H1 (cell line): Measurements from ENCODE around the gene DET1. TPM values are rescaled to one million over a fixed set of nuclear protein-coding genes. Genes with fewer than 3 reads are reported as not detected.

Experiments
- CTCF ChIA-PET: fragments of 300-600 bp; sonication (Branson Sonifier 250); formaldehyde crosslinking; loops from one replicate; lab custom pipeline; 2021; ENCODE audit not compliant: partially characterized antibody; lab: Charles Lee
- POLR2A ChIA-PET: fragments of 300-600 bp; sonication (Branson Sonifier 250); formaldehyde crosslinking; loops from one replicate; lab custom pipeline; 2021; ENCODE audit warnings: inconsistent platforms; ENCODE audit not compliant: partially characterized antibody; lab: Charles Lee
- DNase-seq, 2 experiments: peaks; one replicate each; pipeline versions ENCODE4 v3.0.0 to v3.0.0-alpha.2; 2010 to 2022; ENCODE audit warnings: low spot score in 2 of 2, low read depth in 1 of 2, mixed read lengths in 1 of 2
- FAIRE-seq: peaks from 2 replicates; lab custom pipeline; 2011; peaks lifted over from hg19 to GRCh38; lab: Jason Lieb, UNC
- H2AFZ ChIP-seq: 2 replicates; pipeline ENCODE4 v1.8.1; 2012; ENCODE audit warnings: low read length, inconsistent platforms
- H2AK5ac ChIP-seq: 2 replicates; pipeline ENCODE4 v1.6.1; 2013; ENCODE audit warnings: low read depth, low read length
- H2BK120ac ChIP-seq: replicated peaks from 2 replicates; pipeline ENCODE3; 2013; ENCODE audit warnings: low read depth, low read length, inconsistent platforms
- H2BK12ac ChIP-seq: 2 replicates; pipeline ENCODE4 v1.6.1; 2013; ENCODE audit warnings: low read depth, low read length
- H2BK15ac ChIP-seq: 2 replicates; pipeline ENCODE4 v1.6.1; 2013; ENCODE audit warnings: low read length
- H2BK20ac ChIP-seq: 2 replicates; pipeline ENCODE4 v1.6.1; 2013; ENCODE audit warnings: low read length
- H2BK5ac ChIP-seq: 2 replicates; pipeline ENCODE4 v1.6.1; 2013; ENCODE audit warnings: low read depth, low read length
- H3K14ac ChIP-seq: 2 replicates; pipeline ENCODE4 v1.6.1; 2013; ENCODE audit warnings: inconsistent platforms; ENCODE audit not compliant: insufficient read length
- H3K18ac ChIP-seq: 2 replicates; pipeline ENCODE4 v1.6.1; 2013; ENCODE audit warnings: low read length; ENCODE audit errors: extremely low read depth
- H3K23ac ChIP-seq: 2 replicates; pipeline ENCODE4 v1.6.1; 2013; ENCODE audit warnings: inconsistent platforms; ENCODE audit not compliant: insufficient read length
- H3K23me2 ChIP-seq: 2 replicates; pipeline ENCODE4 v1.6.1; 2013; ENCODE audit warnings: low read depth, low read length
- H3K27ac ChIP-seq: 2 replicates; pipeline ENCODE4 v1.6.1; 2011; ENCODE audit warnings: low read depth, low read length, inconsistent platforms
- H3K27me3 ChIP-seq, 4 experiments: replicated peaks in 1 of 4; 1 replicate in 1 of 4; 2 replicates in 3 of 4; pipeline versions ENCODE4 v1.6.1 to v1.8.1; 2011 to 2013; ENCODE audit warnings: low read length in 3 of 4, mild to moderate bottlenecking in 3 of 4, inconsistent platforms in 2 of 4, mixed read lengths in 2 of 4, moderate library complexity in 1 of 4; ENCODE audit not compliant: control insufficient read depth in 3 of 4, insufficient read depth in 3 of 4; ENCODE audit errors: extremely low read depth in 1 of 4
- H3K36me3 ChIP-seq, 4 experiments: 2 replicates each; pipeline versions ENCODE4 v1.6.1 to v1.8.1; 2011 to 2013; ENCODE audit warnings: mild to moderate bottlenecking in 4 of 4, low read length in 3 of 4, moderate library complexity in 2 of 4, control low read depth in 1 of 4, inconsistent platforms in 1 of 4; ENCODE audit not compliant: insufficient read depth in 4 of 4, control insufficient read depth in 2 of 4
- H3K4ac ChIP-seq: replicated peaks from 2 replicates; pipeline ENCODE3; 2013; ENCODE audit warnings: low read length, low read depth, mixed read lengths, inconsistent platforms; ENCODE audit not compliant: insufficient read length
- H3K4me1 ChIP-seq, 4 experiments: replicated peaks in 1 of 4; 1 replicate in 1 of 4; 2 replicates in 3 of 4; pipeline versions ENCODE4 v1.6.1 to v1.8.1; 2011 to 2013; ENCODE audit warnings: low read length in 3 of 4, inconsistent platforms in 2 of 4, mixed read lengths in 1 of 4; ENCODE audit not compliant: insufficient read depth in 4 of 4, control insufficient read depth in 3 of 4
- H3K4me2 ChIP-seq, 2 experiments: 2 replicates each; pipeline versions ENCODE4 v1.6.1 to v1.8.1; 2011 to 2013; ENCODE audit warnings: low read depth in 2 of 2, low read length in 2 of 2, control low read depth in 1 of 2, inconsistent platforms in 1 of 2, mild to moderate bottlenecking in 1 of 2; ENCODE audit not compliant: insufficient read depth in 1 of 2
- H3K4me3 ChIP-seq, 4 experiments: fragments of 200-600, 300-600 bp in 1 of 4; sonication (generic), shearing (Covaris generic), sonication (Bioruptor Twin) in 1 of 4; 2 replicates each; pipeline versions ENCODE4 v1.5.1 to v1.8.1; 2011 to 2016; ENCODE audit warnings: low read length in 4 of 4, low read depth in 3 of 4, control low read depth in 2 of 4, inconsistent platforms in 2 of 4, mild to moderate bottlenecking in 2 of 4, mixed read lengths in 1 of 4, moderate library complexity in 1 of 4; ENCODE audit not compliant: insufficient read depth in 2 of 4; ENCODE audit errors: extremely low read depth in 1 of 4
- H3K56ac ChIP-seq: replicated peaks from 2 replicates; pipeline ENCODE3; 2013; ENCODE audit warnings: low read depth, mild to moderate bottlenecking, mixed read lengths, low read length, inconsistent platforms; ENCODE audit not compliant: insufficient read length
- H3K79me1 ChIP-seq: 2 replicates; pipeline ENCODE4 v1.6.1; 2013; ENCODE audit warnings: low read depth, low read length, control low read depth
- H3K79me2 ChIP-seq, 2 experiments: 2 replicates each; pipeline versions ENCODE4 v1.6.1 to v1.8.1; 2012 to 2013; ENCODE audit warnings: low read length in 2 of 2, mild to moderate bottlenecking in 2 of 2, inconsistent platforms in 1 of 2; ENCODE audit not compliant: insufficient read depth in 2 of 2, control insufficient read depth in 1 of 2
- H3K9ac ChIP-seq, 4 experiments: replicated peaks in 1 of 4; 1 replicate in 1 of 4; 2 replicates in 3 of 4; pipeline versions ENCODE4 v1.6.1 to v1.8.1; 2011 to 2013; ENCODE audit warnings: low read depth in 3 of 4, low read length in 3 of 4, control low read depth in 2 of 4, mild to moderate bottlenecking in 2 of 4, moderate library complexity in 2 of 4, inconsistent platforms in 1 of 4; ENCODE audit errors: extremely low read depth in 1 of 4
- H3K9me3 ChIP-seq, 2 experiments: 2 replicates each; pipeline versions ENCODE4 v1.6.1 to v1.8.1; 2012 to 2013; ENCODE audit warnings: mild to moderate bottlenecking in 2 of 2, moderate library complexity in 2 of 2, control low read depth in 1 of 2, inconsistent platforms in 1 of 2, low read depth in 1 of 2, low read length in 1 of 2, mixed read lengths in 1 of 2; ENCODE audit not compliant: insufficient read depth in 2 of 2
- H4K20me1 ChIP-seq, 2 experiments: replicated peaks in 1 of 2; 2 replicates each; pipeline versions ENCODE3 to v1.8.1; 2011 to 2013; ENCODE audit warnings: inconsistent platforms in 2 of 2, low read length in 2 of 2, mild to moderate bottlenecking in 1 of 2; ENCODE audit not compliant: insufficient read depth in 2 of 2, control insufficient read depth in 1 of 2
- H4K5ac ChIP-seq: 2 replicates; pipeline ENCODE4 v1.6.1; 2013; ENCODE audit warnings: low read length, low read depth, mixed read lengths, inconsistent platforms; ENCODE audit not compliant: insufficient read length
- H4K8ac ChIP-seq: 2 replicates; pipeline ENCODE4 v1.8.0; 2013; ENCODE audit warnings: mild to moderate bottlenecking, moderate library complexity, low read length, inconsistent platforms; ENCODE audit not compliant: insufficient read depth; ENCODE audit errors: extremely low read depth
- H4K91ac ChIP-seq: replicated peaks from 2 replicates; pipeline ENCODE3; 2013; ENCODE audit warnings: low read length, mixed read lengths, inconsistent platforms; ENCODE audit not compliant: insufficient read length
- JUND ChIP-seq: IDR thresholded peaks from 2 replicates; pipeline ENCODE4 v1.6.1; 2011; ENCODE audit warnings: mild to moderate bottlenecking, improper control_type of control experiment, low read length
- SIN3A ChIP-seq, 2 experiments: IDR thresholded peaks in 1 of 2; conservative IDR thresholded peaks in 1 of 2; 2 replicates each; pipeline ENCODE4 v1.6.1; 2011 to 2012; ENCODE audit warnings: low read length in 2 of 2, improper control_type of control experiment in 1 of 2, low read depth in 1 of 2, mild to moderate bottlenecking in 1 of 2
- polyA plus RNA-seq, 7 experiments: library from polyadenylated mRNA; depleted of rRNA in 3 of 7; stranded (reverse) in 5 of 7; unstranded in 2 of 7; fragments of >200 nt in 5 of 7; fragments of 200-250 nt in 2 of 7; gene quantifications; 1 replicate in 5 of 7; 2 replicates in 1 of 7; 4 replicates in 1 of 7; pipeline versions ENCODE4 v1.2.1 to v1.2.3, GENCODE V29; 2011 to 2013; ENCODE audit warnings: missing spikeins in 2 of 7, mixed read lengths in 2 of 7
- total RNA-seq: library from RNA; stranded (reverse); fragmentation: NEBNext Ultra II Directional; extraction: Animal tissue kit (Norgen Biotek cat#: 25700); gene quantifications from 2 replicates; pipeline ENCODE4 v1.2.1, GENCODE V29; 2021

The DET1 gene
- total and polyA plus RNA-seq, 2 of the 8 experiments (the other 6 are each of a cell fraction or from before 2014, with no cell fraction given) = 5.4 to 8.5 TPM

DNA sequence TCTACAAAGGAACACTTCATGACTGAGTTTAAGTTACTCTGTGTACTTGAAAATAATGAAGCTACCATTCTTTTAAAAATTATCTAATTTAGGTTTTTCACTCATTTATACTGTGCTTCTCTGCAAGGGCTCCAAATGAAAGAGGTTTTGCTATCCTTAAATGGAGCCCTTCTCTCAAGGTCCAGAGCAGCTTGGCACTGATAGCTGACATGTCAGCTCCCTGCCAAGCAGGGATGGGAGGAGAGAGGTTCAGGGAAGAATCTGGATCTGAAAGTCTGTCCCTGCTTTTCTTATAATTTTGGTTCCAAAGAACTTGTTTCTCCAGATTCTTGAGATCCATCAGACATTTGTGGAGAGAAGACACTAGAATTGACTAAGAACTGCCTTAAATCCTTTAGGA is 39.9 kb downstream of the DET1 start:
- FAIRE-seq = no peak
- no peak overlapping the region for H3K9ac ChIP-seq
- H3K14ac ChIP-seq = no peak overlapping the region
- TF ChIP-seq JUND = no peak
- no peak for TF ChIP-seq SIN3A (conservative IDR thresholded peaks at IDR 0.05 in 1 of 2, IDR thresholded peaks at IDR 0.05 in 1 of 2; ENCODE audit: low read depth in 1 of 2, low read length in 2 of 2)
- TF ChIP-seq, all 59 proteins: peak for 0
- peaks cover 0 to 7% (median under 1%) of the 10 kb centered on the region in 4 experiments; a peak in 2 of 8 replicates for H3K36me3 ChIP-seq
- H3K27me3 ChIP-seq = peaks cover 0 to 2% (median 0%) of the 10 kb centered on the region in 4 experiments; a peak in 2 of 7 replicates
- ChIA-PET CTCF (interaction anchor here (1.0 to 1.5 kb wide), 3 partner anchors 17 to 120 kb away, joined by 3 read pairs; no protein-coding TSS in a partner anchor), POLR2A (interaction anchor here (1.3 kb wide), 1 partner anchor 14 kb away, joined by 3 read pairs; no protein-coding TSS in a partner anchor)
- H2BK20ac ChIP-seq = no peak overlapping the region
- no peak for DNase-seq
- peaks cover 2 to 11% (median 9%) of the 10 kb centered on the region in 4 experiments; a peak in 4 of 7 replicates for H3K4me1 ChIP-seq
- no peak overlapping the region for H3K4ac ChIP-seq
- no peak overlapping the region for H2AFZ ChIP-seq
- no peak overlapping the region for H2BK5ac ChIP-seq
- H3K79me1 ChIP-seq = no peaks in the 10 kb centered on the region
- no peak overlapping the region for H2BK12ac ChIP-seq
- no peak overlapping the region for H4K5ac ChIP-seq
- H4K8ac ChIP-seq = no peak overlapping the region
- H3K9me3 ChIP-seq = no peaks in the 10 kb centered on the region
- no peaks in the 10 kb centered on the region for H3K79me2 ChIP-seq
- H3K18ac ChIP-seq = no peak overlapping the region
- H3K4me3 ChIP-seq = no peak overlapping the region
- H3K27ac ChIP-seq = no peak overlapping the region
- no peak overlapping the region for H2BK120ac ChIP-seq
- H3K23me2 ChIP-seq = no peaks in the 10 kb centered on the region
- H3K56ac ChIP-seq = no peak overlapping the region
- no peak overlapping the region for H3K23ac ChIP-seq
- no peak overlapping the region for H4K91ac ChIP-seq
- no peak overlapping the region for H3K4me2 ChIP-seq
- H2AK5ac ChIP-seq = no peak overlapping the region
- H4K20me1 ChIP-seq = peaks cover 0 to 2% of the 10 kb centered on the region in 2 experiments
- no peak overlapping the region for H2BK15ac ChIP-seq
